Hepatocyte (in vitro differentiated cells): ENCODE data around the gene CEL. TPM values are rescaled to one million over a fixed set of nuclear protein-coding genes. Genes with fewer than 3 reads are reported as not detected.

Source experiments
- DNase-seq: peaks from one replicate; pipeline ENCODE4 v3.0.0-alpha.2; 2016; ENCODE audit warnings: low spot score
- H2AFZ ChIP-seq: fragments of 200-600 bp; sonication (generic); 2 replicates; pipeline ENCODE4 v1.6.0; 2016; ENCODE audit warnings: antibody characterized with exemption, mild to moderate bottlenecking
- H3K27ac ChIP-seq: fragments of 200-600 bp; sonication (generic); 2 replicates; pipeline ENCODE4 v1.5.1; 2016; ENCODE audit warnings: mild to moderate bottlenecking
- H3K27me3 ChIP-seq: fragments of 200-600 bp; sonication (generic); 2 replicates; pipeline ENCODE4 v1.6.1; 2016
- H3K36me3 ChIP-seq: fragments of 200-600 bp; sonication (generic); replicated peaks from 2 replicates; pipeline ENCODE4 v1.5.1; 2016; ENCODE audit warnings: low read depth; ENCODE audit not compliant: insufficient read depth
- H3K4me1 ChIP-seq: fragments of 200-600 bp; sonication (generic); 2 replicates; pipeline ENCODE4 v1.5.1; 2016; ENCODE audit warnings: mild to moderate bottlenecking, moderate library complexity; ENCODE audit not compliant: insufficient read depth
- H3K4me2 ChIP-seq: fragments of 200-600 bp; sonication (generic); 2 replicates; pipeline ENCODE4 v1.6.0; 2016
- H3K4me3 ChIP-seq: fragments of 200-600 bp; sonication (generic); 2 replicates; pipeline ENCODE4 v1.5.1; 2016; ENCODE audit warnings: mild to moderate bottlenecking
- H3K79me2 ChIP-seq: fragments of 200-600 bp; sonication (generic); 2 replicates; pipeline ENCODE4 v1.6.0; 2017; ENCODE audit warnings: mild to moderate bottlenecking
- H3K9me2 ChIP-seq: fragments of 200-600 bp; sonication (generic); replicated peaks from 2 replicates; pipeline ENCODE4 v1.6.0; 2017; ENCODE audit warnings: mild to moderate bottlenecking; ENCODE audit not compliant: insufficient read depth
- H3K9me3 ChIP-seq: fragments of 200-600 bp; sonication (generic); 2 replicates; pipeline ENCODE4 v1.5.1; 2016; ENCODE audit warnings: low read depth, mild to moderate bottlenecking
- H4K20me1 ChIP-seq: fragments of 200-600 bp; sonication (generic); 2 replicates; pipeline ENCODE4 v1.6.0; 2016; ENCODE audit warnings: mild to moderate bottlenecking; ENCODE audit not compliant: insufficient read depth, poor library complexity, severe bottlenecking
- EZH2 ChIP-seq: fragments of 200-600 bp; sonication (generic); IDR thresholded peaks from 2 replicates; pipeline ENCODE4 v1.6.1; 2016; ENCODE audit warnings: antibody characterized with exemption, mild to moderate bottlenecking, borderline replicate concordance
- EZH2phosphoT487 ChIP-seq: fragments of 200-600 bp; sonication (generic); IDR thresholded peaks from one replicate; pipeline ENCODE4 v1.6.1; 2018; ENCODE audit warnings: antibody characterized with exemption, mild to moderate bottlenecking, low read depth, moderate library complexity; ENCODE audit not compliant: unreplicated experiment, severe bottlenecking
- WGBS: methylation state at CpG from one replicate; pipeline ENCODE4 v1.1.6; 2016; ENCODE audit warnings: low lambda C conversion rate; ENCODE audit errors: missing lambda C conversion rate; 5-methylcytosine and 5-hydroxymethylcytosine counted together
- polyA plus RNA-seq: library from polyadenylated mRNA; unstranded; fragments of >200 nt; fragmentation: Nextera tagmentation; extraction: Ambion mirVana; gene quantifications from 2 replicates; pipeline ENCODE4 v1.2.1, GENCODE V29; 2016
- total RNA-seq: library from RNA; depleted of rRNA; stranded (reverse); fragments of >200 nt; gene quantifications from 2 replicates; pipeline ENCODE4 v1.2.3, GENCODE V29; 2014
- TF ChIP-seq, protein P1 (sequence below): fragments of 200-600 bp; sonication (generic); IDR thresholded peaks from 2 replicates; pipeline ENCODE4 v1.5.1; 2016; ENCODE audit warnings: antibody characterized with exemption, mild to moderate bottlenecking; ENCODE audit not compliant: poor library complexity

The CEL gene
- total and polyA plus RNA-seq, 2 experiments from 2014 or later = 4.4 to 5.9 TPM

DNA sequence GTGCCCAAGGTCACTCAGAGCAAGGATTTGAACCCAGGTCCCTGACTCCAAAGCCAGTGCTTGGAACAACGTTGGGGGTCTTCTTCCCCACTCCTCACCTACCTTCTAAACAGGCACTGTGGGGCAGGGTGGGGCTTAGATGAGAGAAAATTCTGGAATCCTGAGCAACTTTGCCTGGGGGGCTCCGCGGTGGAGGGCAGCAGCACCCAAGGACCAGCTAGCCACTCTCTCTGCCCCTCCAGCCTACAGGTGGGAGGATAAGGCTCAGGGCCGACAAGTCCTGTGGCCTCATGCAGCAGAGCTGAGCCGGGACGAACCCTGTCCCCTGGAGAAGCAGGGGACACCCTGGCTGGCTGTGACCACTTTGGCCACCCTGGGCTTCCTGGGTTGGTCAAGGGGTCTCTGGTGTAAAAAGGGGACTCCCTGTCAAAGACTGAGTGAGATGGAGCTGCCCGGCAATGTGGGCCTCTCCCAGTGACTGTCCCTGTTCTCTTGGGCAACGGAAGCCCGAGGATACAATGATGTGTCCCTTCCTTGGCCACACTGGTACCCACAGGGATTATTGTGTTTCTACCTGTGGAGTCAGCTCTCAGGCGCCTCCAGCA, 26.5 kb downstream of the CEL start:
- no peak overlapping the region for H3K4me2 ChIP-seq
- WGBS = 94% methylated on average over 10 of the region's 10 CpGs
- no peaks in the 10 kb centered on the region for H4K20me1 ChIP-seq
- H3K9me2 ChIP-seq = no peaks in the 10 kb centered on the region
- no peak overlapping the region for H2AFZ ChIP-seq
- TF ChIP-seq EZH2phosphoT487 (no peak), EZH2 (no peak)
- TF ChIP-seq, protein P1, sequence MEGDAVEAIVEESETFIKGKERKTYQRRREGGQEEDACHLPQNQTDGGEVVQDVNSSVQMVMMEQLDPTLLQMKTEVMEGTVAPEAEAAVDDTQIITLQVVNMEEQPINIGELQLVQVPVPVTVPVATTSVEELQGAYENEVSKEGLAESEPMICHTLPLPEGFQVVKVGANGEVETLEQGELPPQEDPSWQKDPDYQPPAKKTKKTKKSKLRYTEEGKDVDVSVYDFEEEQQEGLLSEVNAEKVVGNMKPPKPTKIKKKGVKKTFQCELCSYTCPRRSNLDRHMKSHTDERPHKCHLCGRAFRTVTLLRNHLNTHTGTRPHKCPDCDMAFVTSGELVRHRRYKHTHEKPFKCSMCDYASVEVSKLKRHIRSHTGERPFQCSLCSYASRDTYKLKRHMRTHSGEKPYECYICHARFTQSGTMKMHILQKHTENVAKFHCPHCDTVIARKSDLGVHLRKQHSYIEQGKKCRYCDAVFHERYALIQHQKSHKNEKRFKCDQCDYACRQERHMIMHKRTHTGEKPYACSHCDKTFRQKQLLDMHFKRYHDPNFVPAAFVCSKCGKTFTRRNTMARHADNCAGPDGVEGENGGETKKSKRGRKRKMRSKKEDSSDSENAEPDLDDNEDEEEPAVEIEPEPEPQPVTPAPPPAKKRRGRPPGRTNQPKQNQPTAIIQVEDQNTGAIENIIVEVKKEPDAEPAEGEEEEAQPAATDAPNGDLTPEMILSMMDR = no peak
- no peak overlapping the region for H3K4me3 ChIP-seq
- H3K4me1 ChIP-seq = no peaks in the 10 kb centered on the region
- H3K9me3 ChIP-seq = no peaks in the 10 kb centered on the region
- DNase-seq = no peak
- H3K79me2 ChIP-seq = no peaks in the 10 kb centered on the region
- no peak overlapping the region for H3K27ac ChIP-seq
- H3K36me3 ChIP-seq = no peaks in the 10 kb centered on the region
- no peaks in the 10 kb centered on the region for H3K27me3 ChIP-seq

GRCh38 chr9:133088756-133089155, 27.0 kb downstream of the CEL start:
- no peaks in the 10 kb centered on the region for H3K4me1 ChIP-seq
- no peaks in the 10 kb centered on the region for H3K9me2 ChIP-seq
- 89% methylated on average over 7 of the region's 7 CpGs for WGBS
- no peak overlapping the region for H2AFZ ChIP-seq
- H3K27ac ChIP-seq = no peak overlapping the region
- no peaks in the 10 kb centered on the region for H3K9me3 ChIP-seq
- H3K4me3 ChIP-seq = no peak overlapping the region
- no peak for DNase-seq
- H3K4me2 ChIP-seq = no peak overlapping the region
- TF ChIP-seq EZH2 (no peak), EZH2phosphoT487 (no peak)
- TF ChIP-seq, protein P1 = no peak
- H3K27me3 ChIP-seq = no peaks in the 10 kb centered on the region
- no peaks in the 10 kb centered on the region for H3K79me2 ChIP-seq
- H3K36me3 ChIP-seq = no peaks in the 10 kb centered on the region
- H4K20me1 ChIP-seq = no peaks in the 10 kb centered on the region

- H3K4me2 ChIP-seq = no peak overlapping the region
- H3K4me3 ChIP-seq = no peak overlapping the region
- no peaks in the 10 kb centered on the region for H3K79me2 ChIP-seq
- 97% methylated on average over 6 of the region's 6 CpGs for WGBS
- no peak overlapping the region for H3K27ac ChIP-seq
- no peaks in the 10 kb centered on the region for H3K9me2 ChIP-seq
- TF ChIP-seq EZH2 = no peak
- TF ChIP-seq EZH2phosphoT487 = no peak
- TF ChIP-seq, protein P1 = no peak
- no peak for DNase-seq
- no peaks in the 10 kb centered on the region for H3K9me3 ChIP-seq
- H4K20me1 ChIP-seq = no peaks in the 10 kb centered on the region
- H2AFZ ChIP-seq = no peak overlapping the region
- no peaks in the 10 kb centered on the region for H3K36me3 ChIP-seq
- no peaks in the 10 kb centered on the region for H3K27me3 ChIP-seq
- H3K4me1 ChIP-seq = no peaks in the 10 kb centered on the region
Measured at GRCh38 chr9:133089271-133089671, 27.5 kb downstream of the CEL start.

- no peak for TF ChIP-seq EZH2
- TF ChIP-seq, protein P1 = no peak
- no peak for TF ChIP-seq EZH2phosphoT487
- WGBS = 53% methylated on average over 6 of the region's 6 CpGs
- Histone ChIP-seq H3K27me3 (no peaks in the 10 kb centered on the region), H3K27ac (no peak overlapping the region), H3K9me3 (no peaks in the 10 kb centered on the region), H4K20me1 (no peaks in the 10 kb centered on the region), H3K79me2 (no peaks in the 10 kb centered on the region), H3K4me2 (no peak overlapping the region), H3K36me3 (no peaks in the 10 kb centered on the region), H3K9me2 (no peaks in the 10 kb centered on the region), H3K4me3 (no peak overlapping the region), H2AFZ (no peak overlapping the region), H3K4me1 (no peaks in the 10 kb centered on the region)
- DNase-seq = no peak
Measured at GRCh38 chr9:133090187-133090586, 28.4 kb downstream of the CEL start.
